ENCODE results near the gene SCAF1.

DNA sequence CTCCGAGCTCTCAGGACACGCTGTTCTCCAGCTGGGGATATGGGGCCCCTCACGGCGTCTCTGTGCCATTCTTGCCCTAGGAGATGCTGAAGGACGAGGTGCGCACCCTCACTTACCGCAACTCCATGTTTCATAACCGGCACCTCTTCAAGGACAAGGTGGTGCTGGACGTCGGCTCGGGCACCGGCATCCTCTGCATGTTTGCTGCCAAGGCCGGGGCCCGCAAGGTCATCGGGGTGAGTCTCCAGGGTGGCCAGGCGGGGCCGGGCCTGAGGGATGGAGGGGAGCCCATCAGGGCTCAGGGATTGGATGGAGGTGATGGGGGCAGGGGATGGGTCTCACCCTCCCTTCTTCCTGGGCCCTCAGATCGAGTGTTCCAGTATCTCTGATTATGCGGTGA is 39.8 kb downstream of the SCAF1 start:
- no peak for TF ChIP-seq ZNF629 (CRISPR knock-in tag; conservative IDR thresholded peaks at IDR 0.05)
- no peak for TF ChIP-seq MAZ (IDR thresholded peaks at IDR 0.05; ENCODE audit: borderline replicate concordance, low read depth, low read length)
- no peak for TF ChIP-seq MAZ (CRISPR knock-in tag; IDR thresholded peaks at IDR 0.05; ENCODE audit: low read depth)
- TF ChIP-seq ZNF12 (CRISPR knock-in tag; IDR thresholded peaks at IDR 0.05), result no peak
- no peak for TF ChIP-seq HOXA5 (CRISPR knock-in tag; IDR thresholded peaks at IDR 0.05)
- no peak for TF ChIP-seq POLR2A (IDR thresholded peaks at IDR 0.05; ENCODE audit: insufficient read depth in 1 of 2, low read depth in 2 of 2, low read length in 2 of 2)
- TF ChIP-seq, protein P1, sequence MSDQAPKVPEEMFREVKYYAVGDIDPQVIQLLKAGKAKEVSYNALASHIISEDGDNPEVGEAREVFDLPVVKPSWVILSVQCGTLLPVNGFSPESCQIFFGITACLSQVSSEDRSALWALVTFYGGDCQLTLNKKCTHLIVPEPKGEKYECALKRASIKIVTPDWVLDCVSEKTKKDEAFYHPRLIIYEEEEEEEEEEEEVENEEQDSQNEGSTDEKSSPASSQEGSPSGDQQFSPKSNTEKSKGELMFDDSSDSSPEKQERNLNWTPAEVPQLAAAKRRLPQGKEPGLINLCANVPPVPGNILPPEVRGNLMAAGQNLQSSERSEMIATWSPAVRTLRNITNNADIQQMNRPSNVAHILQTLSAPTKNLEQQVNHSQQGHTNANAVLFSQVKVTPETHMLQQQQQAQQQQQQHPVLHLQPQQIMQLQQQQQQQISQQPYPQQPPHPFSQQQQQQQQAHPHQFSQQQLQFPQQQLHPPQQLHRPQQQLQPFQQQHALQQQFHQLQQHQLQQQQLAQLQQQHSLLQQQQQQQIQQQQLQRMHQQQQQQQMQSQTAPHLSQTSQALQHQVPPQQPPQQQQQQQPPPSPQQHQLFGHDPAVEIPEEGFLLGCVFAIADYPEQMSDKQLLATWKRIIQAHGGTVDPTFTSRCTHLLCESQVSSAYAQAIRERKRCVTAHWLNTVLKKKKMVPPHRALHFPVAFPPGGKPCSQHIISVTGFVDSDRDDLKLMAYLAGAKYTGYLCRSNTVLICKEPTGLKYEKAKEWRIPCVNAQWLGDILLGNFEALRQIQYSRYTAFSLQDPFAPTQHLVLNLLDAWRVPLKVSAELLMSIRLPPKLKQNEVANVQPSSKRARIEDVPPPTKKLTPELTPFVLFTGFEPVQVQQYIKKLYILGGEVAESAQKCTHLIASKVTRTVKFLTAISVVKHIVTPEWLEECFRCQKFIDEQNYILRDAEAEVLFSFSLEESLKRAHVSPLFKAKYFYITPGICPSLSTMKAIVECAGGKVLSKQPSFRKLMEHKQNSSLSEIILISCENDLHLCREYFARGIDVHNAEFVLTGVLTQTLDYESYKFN (CRISPR knock-in tag; conservative IDR thresholded peaks at IDR 0.05), result no peak
- TF ChIP-seq, protein P2, sequence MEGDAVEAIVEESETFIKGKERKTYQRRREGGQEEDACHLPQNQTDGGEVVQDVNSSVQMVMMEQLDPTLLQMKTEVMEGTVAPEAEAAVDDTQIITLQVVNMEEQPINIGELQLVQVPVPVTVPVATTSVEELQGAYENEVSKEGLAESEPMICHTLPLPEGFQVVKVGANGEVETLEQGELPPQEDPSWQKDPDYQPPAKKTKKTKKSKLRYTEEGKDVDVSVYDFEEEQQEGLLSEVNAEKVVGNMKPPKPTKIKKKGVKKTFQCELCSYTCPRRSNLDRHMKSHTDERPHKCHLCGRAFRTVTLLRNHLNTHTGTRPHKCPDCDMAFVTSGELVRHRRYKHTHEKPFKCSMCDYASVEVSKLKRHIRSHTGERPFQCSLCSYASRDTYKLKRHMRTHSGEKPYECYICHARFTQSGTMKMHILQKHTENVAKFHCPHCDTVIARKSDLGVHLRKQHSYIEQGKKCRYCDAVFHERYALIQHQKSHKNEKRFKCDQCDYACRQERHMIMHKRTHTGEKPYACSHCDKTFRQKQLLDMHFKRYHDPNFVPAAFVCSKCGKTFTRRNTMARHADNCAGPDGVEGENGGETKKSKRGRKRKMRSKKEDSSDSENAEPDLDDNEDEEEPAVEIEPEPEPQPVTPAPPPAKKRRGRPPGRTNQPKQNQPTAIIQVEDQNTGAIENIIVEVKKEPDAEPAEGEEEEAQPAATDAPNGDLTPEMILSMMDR (CRISPR knock-in tag; IDR thresholded peaks at IDR 0.05), result no peak
- no peak for TF ChIP-seq HDAC2 (CRISPR knock-in tag; IDR thresholded peaks at IDR 0.05)
- no peak for TF ChIP-seq TBL1XR1 (IDR thresholded peaks at IDR 0.05; ENCODE audit: borderline replicate concordance, low read length, partially characterized antibody)

Measured in HepG2 (cell line).